Neural cell (in vitro differentiated cells): ENCODE measurements around the gene TMSB10.
"Not testable (repeated sequence)": the region's sequence is repeated elsewhere in the genome, so short reads cannot be mapped to it uniquely, and the experiment has no call there.

Source experiments
- EP300 ChIP-seq: fragments of 450-650 bp; conservative IDR thresholded peaks from 2 replicates; pipeline ENCODE4 v1.6.1; 2014; ENCODE audit warnings: antibody characterized with exemption, mild to moderate bottlenecking, moderate library complexity; ENCODE audit not compliant: poor library complexity, severe bottlenecking
- EZH2 ChIP-seq: fragments of 200-600, 300-800 bp; shearing (Covaris generic), sonication (generic); IDR thresholded peaks from 2 replicates; pipeline ENCODE4 v1.6.1; 2014; ENCODE audit warnings: antibody characterized with exemption, low read length, borderline replicate concordance, mild to moderate bottlenecking; ENCODE audit not compliant: insufficient read depth, poor library complexity, severe bottlenecking
- POLR2AphosphoS5 ChIP-seq: IDR thresholded peaks from 2 replicates; pipeline ENCODE4 v1.6.1; 2012
- SMC3 ChIP-seq: fragments of 450-650 bp; conservative IDR thresholded peaks from 2 replicates; pipeline ENCODE4 v1.6.1; 2014; ENCODE audit warnings: antibody characterized with exemption, mild to moderate bottlenecking, moderate library complexity; ENCODE audit not compliant: poor library complexity
- TF ChIP-seq, protein P1 (sequence below): fragments of 450-650 bp; IDR thresholded peaks from 2 replicates; pipeline ENCODE4 v1.5.1; 2014; ENCODE audit warnings: antibody characterized with exemption, mild to moderate bottlenecking, moderate library complexity; ENCODE audit not compliant: poor library complexity, severe bottlenecking
- TF ChIP-seq, protein P2 (sequence below): IDR thresholded peaks from 2 replicates; pipeline ENCODE4 v1.6.1; 2012; ENCODE audit warnings: borderline replicate concordance

DNA sequence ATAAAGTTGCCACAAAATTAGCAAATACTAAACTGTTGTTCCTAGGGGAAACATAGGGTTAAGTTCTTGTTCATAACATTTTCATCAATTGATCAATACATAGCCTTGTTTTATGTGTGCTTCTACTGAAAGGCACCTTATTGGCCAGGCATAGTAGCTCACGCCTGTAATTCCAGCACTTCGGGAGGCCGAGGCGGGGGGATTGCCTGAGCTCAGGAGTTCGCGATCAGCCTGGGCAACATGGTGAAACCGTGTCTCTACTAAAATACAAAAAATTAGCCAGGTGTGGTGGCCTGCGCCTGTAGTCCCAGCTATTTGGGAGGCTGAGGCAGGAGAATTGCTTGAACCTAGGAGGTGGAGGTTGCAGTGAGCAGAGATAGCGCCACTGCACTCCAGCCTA, 32.8 kb upstream of the TMSB10 start:
- not testable (repeated sequence) for TF ChIP-seq EP300, EZH2, SMC3, POLR2AphosphoS5
- TF ChIP-seq, protein P1, sequence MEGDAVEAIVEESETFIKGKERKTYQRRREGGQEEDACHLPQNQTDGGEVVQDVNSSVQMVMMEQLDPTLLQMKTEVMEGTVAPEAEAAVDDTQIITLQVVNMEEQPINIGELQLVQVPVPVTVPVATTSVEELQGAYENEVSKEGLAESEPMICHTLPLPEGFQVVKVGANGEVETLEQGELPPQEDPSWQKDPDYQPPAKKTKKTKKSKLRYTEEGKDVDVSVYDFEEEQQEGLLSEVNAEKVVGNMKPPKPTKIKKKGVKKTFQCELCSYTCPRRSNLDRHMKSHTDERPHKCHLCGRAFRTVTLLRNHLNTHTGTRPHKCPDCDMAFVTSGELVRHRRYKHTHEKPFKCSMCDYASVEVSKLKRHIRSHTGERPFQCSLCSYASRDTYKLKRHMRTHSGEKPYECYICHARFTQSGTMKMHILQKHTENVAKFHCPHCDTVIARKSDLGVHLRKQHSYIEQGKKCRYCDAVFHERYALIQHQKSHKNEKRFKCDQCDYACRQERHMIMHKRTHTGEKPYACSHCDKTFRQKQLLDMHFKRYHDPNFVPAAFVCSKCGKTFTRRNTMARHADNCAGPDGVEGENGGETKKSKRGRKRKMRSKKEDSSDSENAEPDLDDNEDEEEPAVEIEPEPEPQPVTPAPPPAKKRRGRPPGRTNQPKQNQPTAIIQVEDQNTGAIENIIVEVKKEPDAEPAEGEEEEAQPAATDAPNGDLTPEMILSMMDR: not testable (repeated sequence)
- TF ChIP-seq, protein P2, sequence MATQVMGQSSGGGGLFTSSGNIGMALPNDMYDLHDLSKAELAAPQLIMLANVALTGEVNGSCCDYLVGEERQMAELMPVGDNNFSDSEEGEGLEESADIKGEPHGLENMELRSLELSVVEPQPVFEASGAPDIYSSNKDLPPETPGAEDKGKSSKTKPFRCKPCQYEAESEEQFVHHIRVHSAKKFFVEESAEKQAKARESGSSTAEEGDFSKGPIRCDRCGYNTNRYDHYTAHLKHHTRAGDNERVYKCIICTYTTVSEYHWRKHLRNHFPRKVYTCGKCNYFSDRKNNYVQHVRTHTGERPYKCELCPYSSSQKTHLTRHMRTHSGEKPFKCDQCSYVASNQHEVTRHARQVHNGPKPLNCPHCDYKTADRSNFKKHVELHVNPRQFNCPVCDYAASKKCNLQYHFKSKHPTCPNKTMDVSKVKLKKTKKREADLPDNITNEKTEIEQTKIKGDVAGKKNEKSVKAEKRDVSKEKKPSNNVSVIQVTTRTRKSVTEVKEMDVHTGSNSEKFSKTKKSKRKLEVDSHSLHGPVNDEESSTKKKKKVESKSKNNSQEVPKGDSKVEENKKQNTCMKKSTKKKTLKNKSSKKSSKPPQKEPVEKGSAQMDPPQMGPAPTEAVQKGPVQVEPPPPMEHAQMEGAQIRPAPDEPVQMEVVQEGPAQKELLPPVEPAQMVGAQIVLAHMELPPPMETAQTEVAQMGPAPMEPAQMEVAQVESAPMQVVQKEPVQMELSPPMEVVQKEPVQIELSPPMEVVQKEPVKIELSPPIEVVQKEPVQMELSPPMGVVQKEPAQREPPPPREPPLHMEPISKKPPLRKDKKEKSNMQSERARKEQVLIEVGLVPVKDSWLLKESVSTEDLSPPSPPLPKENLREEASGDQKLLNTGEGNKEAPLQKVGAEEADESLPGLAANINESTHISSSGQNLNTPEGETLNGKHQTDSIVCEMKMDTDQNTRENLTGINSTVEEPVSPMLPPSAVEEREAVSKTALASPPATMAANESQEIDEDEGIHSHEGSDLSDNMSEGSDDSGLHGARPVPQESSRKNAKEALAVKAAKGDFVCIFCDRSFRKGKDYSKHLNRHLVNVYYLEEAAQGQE: not testable (repeated sequence)
